HepG2 (cell line): ENCODE data around the gene NT5DC1. TPM values are rescaled to one million over a fixed set of nuclear protein-coding genes. Genes with fewer than 3 reads are reported as not detected.

Experiments used
- ATAC-seq: fragments of 200-7000 bp; cut with Tn5 transposase; 3 replicates; pipeline ENCODE4 v1.9.1; 2020; ENCODE audit warnings: mild to moderate bottlenecking, moderate library complexity
- BruUV-seq: library from RNA; stranded (reverse); fragments of 400-500 nt; replicated peaks from 2 replicates; lab custom pipeline; 2021; lab: Mats Ljungman, UMichigan
- CTCF ChIA-PET: fragments of 300-600 bp; formaldehyde crosslinking; extraction: SDS; loops from one replicate; lab custom pipeline; 2021; ENCODE audit warnings: low total read pairs, inconsistent platforms, low intra/inter-chr PET ratio; lab: Yijun Ruan, JAX
- POLR2A ChIA-PET: fragments of 350-600 bp; sonication (Branson Sonifier 250); formaldehyde crosslinking; loops from one replicate; lab custom pipeline; 2020; ENCODE audit warnings: antibody characterized with exemption, inconsistent platforms; lab: Yijun Ruan, JAX
- DNase-seq: peaks from one replicate; pipeline ENCODE4 v3.0.0-alpha.2; 2015; ENCODE audit warnings: low spot score
- FAIRE-seq: peaks from 3 replicates; lab custom pipeline; 2011; peaks lifted over from hg19 to GRCh38; lab: Jason Lieb, UNC
- H2AFZ ChIP-seq: one replicate; pipeline ENCODE4 v1.6.1; 2011; ENCODE audit warnings: low read length, inconsistent platforms
- H3K27ac ChIP-seq: fragments of 300-600 bp; 3 replicates; pipeline ENCODE4 v1.8.0; 2011; ENCODE audit warnings: mixed run types, mild to moderate bottlenecking, mixed read lengths, low read length, inconsistent platforms; ENCODE audit not compliant: insufficient read depth; ENCODE audit errors: extremely low read length
- H3K27me3 ChIP-seq, 2 experiments: fragments of 200-600 bp in 1 of 2; 2 replicates in 1 of 2; 3 replicates in 1 of 2; pipeline versions ENCODE4 v1.6.0 to v1.8.0; 2011; ENCODE audit warnings: low read length in 2 of 2, mild to moderate bottlenecking in 2 of 2, moderate library complexity in 2 of 2, inconsistent platforms in 1 of 2; ENCODE audit not compliant: insufficient read depth in 2 of 2, control insufficient read depth in 1 of 2
- H3K36me3 ChIP-seq, 2 experiments: fragments of 200-600 bp in 1 of 2; replicated peaks in 1 of 2; 2 replicates in 1 of 2; 3 replicates in 1 of 2; pipeline versions ENCODE4 v1.5.1 to v1.8.0; 2011; ENCODE audit warnings: low read length in 2 of 2, inconsistent platforms in 1 of 2; ENCODE audit not compliant: insufficient read depth in 2 of 2, control insufficient read depth in 1 of 2
- H3K4me1 ChIP-seq: 2 replicates; pipeline ENCODE4 v1.5.1; 2012; ENCODE audit warnings: low read length, inconsistent platforms; ENCODE audit not compliant: insufficient read depth
- H3K4me2 ChIP-seq: 2 replicates; pipeline ENCODE4 v1.6.0; 2011; ENCODE audit warnings: low read depth, low read length, inconsistent platforms
- H3K4me3 ChIP-seq, 3 experiments: fragments of 200-600 bp in 1 of 3; sonication (generic), shearing (Covaris generic) in 1 of 3; replicated peaks in 1 of 3; 2 replicates each; pipeline ENCODE4 v1.5.1; 2011 to 2016; ENCODE audit warnings: low read length in 3 of 3, inconsistent platforms in 2 of 3, low read depth in 2 of 3, mild to moderate bottlenecking in 2 of 3, control low read depth in 1 of 3, mixed read lengths in 1 of 3; ENCODE audit not compliant: insufficient read depth in 1 of 3
- H3K79me2 ChIP-seq: one replicate; pipeline ENCODE4 v1.6.1; 2011; ENCODE audit warnings: low read length, inconsistent platforms; ENCODE audit not compliant: insufficient read depth
- H3K9ac ChIP-seq: 2 replicates; pipeline ENCODE4 v1.6.0; 2011; ENCODE audit warnings: mild to moderate bottlenecking, low read depth, low read length, inconsistent platforms; ENCODE audit not compliant: insufficient read depth
- H3K9me3 ChIP-seq: 2 replicates; pipeline ENCODE4 v1.5.1; 2012; ENCODE audit warnings: mild to moderate bottlenecking, low read length
- H4K20me1 ChIP-seq: 2 replicates; pipeline ENCODE4 v1.6.0; 2011; ENCODE audit warnings: inconsistent platforms, mild to moderate bottlenecking, low read length, moderate library complexity; ENCODE audit not compliant: insufficient read depth
- CREBL2 ChIP-seq: sonication (generic); formaldehyde crosslinking; IDR thresholded peaks from 2 replicates; pipeline ENCODE4 v1.8.1; 2023; ENCODE audit warnings: missing genetic modification reagents, mild to moderate bottlenecking, borderline replicate concordance
- GRHL1 ChIP-seq: sonication (generic); formaldehyde crosslinking; conservative IDR thresholded peaks from 2 replicates; pipeline ENCODE4 v1.8.0; 2022; ENCODE audit warnings: missing genetic modification reagents
- IRF2 ChIP-seq: IDR thresholded peaks from 2 replicates; pipeline ENCODE4 v1.6.1; 2018; ENCODE audit warnings: missing genetic modification reagents, missing compliant biosample characterization
- ISL2 ChIP-seq: sonication (generic); formaldehyde crosslinking; IDR thresholded peaks from 2 replicates; pipeline ENCODE4 v1.5.0; 2020; ENCODE audit warnings: missing genetic modification reagents
- JDP2 ChIP-seq: sonication (generic); formaldehyde crosslinking; IDR thresholded peaks from 2 replicates; pipeline ENCODE4 v1.8.1; 2022; ENCODE audit warnings: missing genetic modification reagents, borderline replicate concordance
- RXRB ChIP-seq: IDR thresholded peaks from 2 replicates; pipeline ENCODE4 v1.6.1; 2016; ENCODE audit warnings: borderline replicate concordance, missing genetic modification reagents, missing compliant biosample characterization
- SPEN ChIP-seq: sonication (generic); formaldehyde crosslinking; IDR thresholded peaks from 2 replicates; pipeline ENCODE4 v1.5.1; 2020; ENCODE audit warnings: low read depth, mild to moderate bottlenecking, missing genetic modification reagents
- TFDP2 ChIP-seq: sonication (generic); formaldehyde crosslinking; IDR thresholded peaks from 2 replicates; pipeline ENCODE4 v1.4.0; 2020; ENCODE audit warnings: missing genetic modification reagents
- THAP9 ChIP-seq: sonication (generic); formaldehyde crosslinking; IDR thresholded peaks from 2 replicates; pipeline ENCODE4; 2020; ENCODE audit warnings: missing genetic modification reagents, mild to moderate bottlenecking, borderline replicate concordance
- ZBTB1 ChIP-seq: sonication (generic); formaldehyde crosslinking; IDR thresholded peaks from 2 replicates; pipeline ENCODE4 v1.4.0; 2020; ENCODE audit warnings: missing genetic modification reagents, borderline replicate concordance
- ZBTB7B ChIP-seq: sonication (generic); formaldehyde crosslinking; IDR thresholded peaks from 2 replicates; pipeline ENCODE4 v1.4.0; 2020; ENCODE audit warnings: missing genetic modification reagents
- ZNF350 ChIP-seq: sonication (generic); formaldehyde crosslinking; IDR thresholded peaks from 2 replicates; pipeline ENCODE4 v1.4.0; 2020; ENCODE audit warnings: mild to moderate bottlenecking, low read depth, missing genetic modification reagents, borderline replicate concordance
- ZNF496 ChIP-seq: sonication (generic); formaldehyde crosslinking; IDR thresholded peaks from 2 replicates; pipeline ENCODE4 v1.8.1; 2023; ENCODE audit warnings: mild to moderate bottlenecking, moderate library complexity, missing genetic modification reagents; ENCODE audit not compliant: insufficient replicate concordance
- ZNF576 ChIP-seq: sonication (generic); formaldehyde crosslinking; IDR thresholded peaks from 2 replicates; pipeline ENCODE4 v1.4.0; 2020; ENCODE audit warnings: mild to moderate bottlenecking, missing genetic modification reagents
- ZNF737 ChIP-seq: sonication (generic); formaldehyde crosslinking; IDR thresholded peaks from 2 replicates; pipeline ENCODE4 v1.5.0; 2020; ENCODE audit warnings: missing genetic modification reagents, mild to moderate bottlenecking, borderline replicate concordance
- ZNF740 ChIP-seq: sonication (generic); formaldehyde crosslinking; IDR thresholded peaks from 2 replicates; pipeline ENCODE4 v1.4.0; 2020; ENCODE audit warnings: missing genetic modification reagents
- ZNF816 ChIP-seq: sonication (generic); formaldehyde crosslinking; IDR thresholded peaks from 2 replicates; pipeline ENCODE4 v1.8.0; 2022; ENCODE audit warnings: missing genetic modification reagents, mild to moderate bottlenecking, borderline replicate concordance
- ZSCAN25 ChIP-seq: sonication (generic); formaldehyde crosslinking; IDR thresholded peaks from 2 replicates; pipeline ENCODE4 v1.8.0; 2022; ENCODE audit warnings: mild to moderate bottlenecking, missing genetic modification reagents
- WGBS: methylation state at CpG from one replicate; pipeline ENCODE4 v1.1.6; 2017; ENCODE audit warnings: low lambda C conversion rate; 5-methylcytosine and 5-hydroxymethylcytosine counted together
- in situ Hi-C: cut with HindIII; loops from 2 replicates; pipeline ENCODE4 v1.10.0; 2017; ENCODE audit warnings: low pct_unique_long_range_greater_than_20kb; ENCODE audit not compliant: extremely low pct_ligation_motif_present
- intact Hi-C: fragments of 100-400 bp; cut with micrococcal nuclease; formaldehyde crosslinking; loops from one replicate; pipeline ENCODE4 v1.10.0; 2022; ENCODE audit not compliant: unreplicated experiment
- polyA plus RNA-seq, 8 experiments: library from polyadenylated mRNA; depleted of rRNA in 3 of 8; stranded (reverse) in 7 of 8; unstranded in 1 of 8; fragments of >200 nt; fragmentation: Illumina TruSeq in 4 of 8; extraction: Trizol in 4 of 8; gene quantifications; 2 replicates each; pipeline versions ENCODE4 v1.2.1 to v1.2.3, GENCODE V29; 2011 to 2016; ENCODE audit warnings: low read depth in 4 of 8, missing spikeins in 1 of 8, mixed read lengths in 1 of 8; ENCODE audit not compliant: insufficient read depth in 1 of 8
- total RNA-seq, 5 experiments: library from RNA; depleted of rRNA; stranded (reverse); fragments of >200 nt; fragmentation: Illumina TruSeq; extraction: Trizol; gene quantifications; 2 replicates each; pipeline ENCODE4 v1.2.3, GENCODE V29; 2016; ENCODE audit warnings: low read depth in 1 of 5

NT5DC1 gene
- total and polyA plus RNA-seq, 2 of the 13 experiments (the other 11 are each of a cell fraction or from before 2014, with no cell fraction given): 27.0 to 56.1 TPM

GRCh38 chr6:116263353-116263752 is 162.7 kb downstream of the NT5DC1 start:
- H3K27ac ChIP-seq: no peak overlapping the region
- no peak for DNase-seq
- H3K4me1 ChIP-seq: peaks cover 6% of the 10 kb centered on the region; the same call in 1 of the 2 replicates
- in situ Hi-C loops: no loop called here
- no peak overlapping the region for H3K4me3 ChIP-seq
- H3K4me2 ChIP-seq: no peak overlapping the region
- H3K9me3 ChIP-seq: peaks cover 11% of the 10 kb centered on the region; the same call in 1 of the 2 replicates
- H3K79me2 ChIP-seq: no peaks in the 10 kb centered on the region
- no peak for ATAC-seq
- intact Hi-C loops: no loop called here
- H2AFZ ChIP-seq: no peak overlapping the region
- H3K27me3 ChIP-seq: no peaks in the 10 kb centered on the region
- 100% methylated on average over 1 of the region's 1 CpG for WGBS
- CTCF ChIA-PET: no interaction called here
- POLR2A ChIA-PET: no interaction called here
- FAIRE-seq: peak; percentile 32
- no peaks in the 10 kb centered on the region for H4K20me1 ChIP-seq
- no peak overlapping the region for H3K9ac ChIP-seq
- no TSS peak for BruUV-seq
- H3K36me3 ChIP-seq: no peaks in the 10 kb centered on the region; a peak in 2 of 5 replicates
- TF ChIP-seq JDP2 (CRISPR knock-in tag): no peak
- no peak for TF ChIP-seq ISL2 (CRISPR knock-in tag)
- TF ChIP-seq ZBTB1 (CRISPR knock-in tag): no peak
- no peak for TF ChIP-seq ZNF737
- TF ChIP-seq IRF2 (CRISPR knock-in tag): no peak
- TF ChIP-seq ZNF576 (CRISPR knock-in tag): no peak
- no peak for TF ChIP-seq ZNF350 (CRISPR knock-in tag)
- TF ChIP-seq THAP9: no peak
- TF ChIP-seq RXRB (CRISPR knock-in tag): no peak
- no peak for TF ChIP-seq ZNF740
- TF ChIP-seq CREBL2: no peak
- no peak for TF ChIP-seq ZBTB7B (CRISPR knock-in tag)
- no peak for TF ChIP-seq ZNF816 (CRISPR knock-in tag)
- no peak for TF ChIP-seq TFDP2
- TF ChIP-seq ZSCAN25: no peak
- TF ChIP-seq SPEN (CRISPR knock-in tag): no peak
- no peak for TF ChIP-seq ZNF496 (CRISPR knock-in tag)
- TF ChIP-seq GRHL1 (CRISPR knock-in tag): no peak
